ENCODE results near the gene BCL7C.

Gene BCL7C

GRCh38 chr16:30903002-30903401 lies 9.1 kb upstream of the BCL7C start:
- in situ Hi-C loops (cut with HindIII; ENCODE audit: low sequenced_read_pairs), result no loop called here
- no peak for TF ChIP-seq CTCF (IDR thresholded peaks at IDR 0.05; ENCODE audit: low read depth, low read length, missing control alignments)
- DNase-seq (ENCODE audit: low read depth), result no peak
- H3K4me3 ChIP-seq (ENCODE audit: low read depth, low read length), result no peak overlapping the region

- no peak for DNase-seq (ENCODE audit: low read depth)
- in situ Hi-C loops (cut with HindIII; ENCODE audit: low sequenced_read_pairs), result no loop called here
- H3K4me3 ChIP-seq (ENCODE audit: low read depth, low read length), result peak overlapping the region; percentile 35
- no peak for TF ChIP-seq CTCF (IDR thresholded peaks at IDR 0.05; ENCODE audit: low read depth, low read length, missing control alignments)
Measured at GRCh38 chr16:30902029-30902972, 8.4 kb upstream of the BCL7C start.

GRCh38 chr16:30901201-30902028 lies 7.5 kb upstream of the BCL7C start:
- TF ChIP-seq CTCF (IDR thresholded peaks at IDR 0.05; ENCODE audit: low read depth, low read length, missing control alignments), result no peak
- no peak for DNase-seq (ENCODE audit: low read depth)
- H3K4me3 ChIP-seq (ENCODE audit: low read depth, low read length), result peak overlapping the region; percentile 31
- in situ Hi-C loops (cut with HindIII; ENCODE audit: low sequenced_read_pairs), result no loop called here

GRCh38 chr16:30900588-30900987 lies 6.7 kb upstream of the BCL7C start:
- no peak for DNase-seq (ENCODE audit: low read depth)
- no peak for TF ChIP-seq CTCF (IDR thresholded peaks at IDR 0.05; ENCODE audit: low read depth, low read length, missing control alignments)
- in situ Hi-C loops (cut with HindIII; ENCODE audit: low sequenced_read_pairs), result no loop called here
- H3K4me3 ChIP-seq (ENCODE audit: low read depth, low read length), result no peak overlapping the region

- DNase-seq (ENCODE audit: low read depth), result no peak
- in situ Hi-C loops (cut with HindIII; ENCODE audit: low sequenced_read_pairs), result no loop called here
- no peak for TF ChIP-seq CTCF (IDR thresholded peaks at IDR 0.05; ENCODE audit: low read depth, low read length, missing control alignments)
- no peak overlapping the region for H3K4me3 ChIP-seq (ENCODE audit: low read depth, low read length)
Measured at GRCh38 chr16:30899794-30900193, 5.9 kb upstream of the BCL7C start.

- peak overlapping the region; percentile 57 for H3K4me3 ChIP-seq (ENCODE audit: low read depth, low read length)
- TF ChIP-seq CTCF (IDR thresholded peaks at IDR 0.05; ENCODE audit: low read depth, low read length, missing control alignments), result no peak
- peak; percentile 66 for DNase-seq (ENCODE audit: low read depth)
- in situ Hi-C loops (cut with HindIII; ENCODE audit: low sequenced_read_pairs), result no loop called here
Measured at GRCh38 chr16:30896889-30897733, 3.2 kb upstream of the BCL7C start.
